AG08395 (cell line): Measurements from ENCODE around the gene SLC41A1.
"Not testable (repeated sequence)": the region's sequence is repeated elsewhere in the genome, so short reads cannot be mapped to it uniquely, and the experiment has no call there.

Source experiments
- DNase-seq: peaks from one replicate; pipeline ENCODE4 v3.0.0; 2012; ENCODE audit warnings: mixed read lengths, low spot score

Gene SLC41A1

GRCh38 chr1:205812878-205813754 is at the start of gene SLC41A1:
SLC41A1 (minus strand) TSS chr1:205813198; CDS start chr1:205810441, 2,757 bp downstream.
- peak; percentile 100 for DNase-seq

DNA sequence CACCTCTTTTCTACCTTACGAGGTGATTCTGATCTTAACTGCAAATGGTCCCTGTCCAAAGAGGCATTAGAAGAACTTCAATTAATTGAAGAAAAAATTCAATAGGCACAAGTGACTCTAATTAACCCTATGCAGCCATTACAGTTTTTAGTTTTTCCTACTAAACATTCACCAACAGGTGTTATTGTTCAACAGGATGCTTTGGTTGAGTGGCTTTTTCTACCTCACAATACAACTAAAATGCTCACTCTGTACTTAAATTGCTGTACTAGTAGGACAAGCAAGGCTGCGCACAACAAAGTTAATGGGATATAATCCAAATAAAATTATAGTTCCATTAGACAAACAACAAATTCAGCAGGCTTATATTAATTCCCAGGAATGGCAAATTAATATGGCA is 48.5 kb upstream of the SLC41A1 start:
- DNase-seq = no peak

GRCh38 chr1:205858141-205858961 is 45.4 kb upstream of the SLC41A1 start:
- DNase-seq = no peak

DNA sequence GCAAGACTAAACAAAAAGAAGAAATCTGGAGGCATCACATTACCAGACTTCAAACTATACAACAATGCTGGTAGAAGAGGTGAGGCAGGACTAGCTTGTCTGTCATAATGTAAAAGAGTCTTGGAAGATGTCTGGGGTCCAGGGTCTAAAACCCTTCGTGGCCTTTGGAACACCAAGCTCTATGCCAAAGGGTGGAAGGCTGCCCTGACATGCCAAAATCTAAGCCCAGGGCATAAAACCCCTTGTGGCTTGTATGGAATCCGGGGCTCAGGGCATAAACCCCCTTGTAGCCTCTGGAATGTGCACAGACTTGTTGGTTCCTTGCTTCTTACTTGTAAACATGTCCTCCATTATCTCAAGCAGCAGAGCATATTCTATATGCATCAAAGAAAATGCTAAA is 44.5 kb upstream of the SLC41A1 start:
- not testable (repeated sequence) for DNase-seq

- DNase-seq = no peak
Measured at GRCh38 chr1:205856433-205856832, 43.4 kb upstream of the SLC41A1 start.

DNA sequence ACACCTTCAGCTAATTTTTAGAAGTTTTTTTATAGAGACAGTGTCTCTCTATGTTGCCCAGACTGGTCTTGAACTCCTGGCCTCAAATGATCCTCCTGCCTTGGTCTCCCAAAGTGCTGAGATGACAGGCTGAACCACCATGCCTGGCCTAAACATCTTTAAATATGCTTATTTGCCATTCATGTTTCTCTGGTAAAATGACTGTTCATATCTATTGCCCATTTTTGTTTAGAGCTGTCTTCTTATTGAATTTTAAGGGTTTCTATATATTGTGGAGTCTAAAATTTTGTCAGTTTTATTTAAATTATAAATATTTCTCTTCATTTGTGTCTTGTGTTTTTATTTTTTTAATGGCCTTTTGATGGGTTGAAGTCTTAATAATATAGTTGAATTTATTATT is 40.0 kb upstream of the SLC41A1 start:
- DNase-seq = no peak

GRCh38 chr1:205851993-205852392 is 39.0 kb upstream of the SLC41A1 start:
- DNase-seq = no peak

GRCh38 chr1:205849619-205850355 is 36.8 kb upstream of the SLC41A1 start, which contains the start of gene PM20D1:
PM20D1 (minus strand) TSS chr1:205850132; CDS start chr1:205850072, 60 bp downstream.
- peak; percentile 87 for DNase-seq

DNA sequence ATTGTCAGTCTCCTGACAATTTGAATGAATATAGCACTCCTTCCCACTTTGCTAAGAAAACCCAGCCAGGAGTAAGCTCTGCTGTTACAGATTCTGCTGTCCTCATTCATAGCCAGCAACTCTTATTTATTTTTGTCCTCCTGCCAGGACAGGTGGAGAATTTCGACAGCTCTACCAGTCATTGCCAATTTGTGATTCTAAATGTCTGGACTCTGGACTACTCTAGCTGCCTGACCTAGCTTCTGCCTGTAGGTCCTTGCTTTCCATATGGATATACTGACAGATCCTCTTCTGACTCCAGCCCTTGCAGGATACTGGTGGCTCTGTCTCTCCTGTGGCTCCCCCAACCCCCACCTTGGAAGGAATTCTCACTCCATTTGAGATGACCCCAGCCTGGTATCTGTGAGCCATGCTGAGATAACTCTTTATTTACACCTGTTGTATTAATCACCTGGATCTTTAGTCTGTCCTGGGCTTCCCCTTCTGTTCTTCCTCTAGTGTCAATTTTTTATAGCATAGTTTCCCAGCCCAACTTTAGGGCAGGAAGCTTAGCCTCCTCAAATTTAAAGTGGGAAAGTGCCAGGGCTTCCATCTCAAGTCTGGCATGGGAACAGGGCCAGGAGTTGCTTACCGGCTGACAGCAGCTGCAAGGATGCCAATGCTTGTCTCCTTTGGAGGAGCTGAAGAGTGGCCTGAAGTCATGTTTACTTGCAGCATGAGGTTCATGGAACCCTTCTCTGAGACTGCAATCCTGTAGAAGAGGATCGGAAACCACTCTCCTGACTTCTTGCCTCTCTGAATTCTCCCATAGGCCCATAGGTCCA is 30.2 kb upstream of the SLC41A1 start:
- DNase-seq = no peak

- DNase-seq = no peak
Measured at GRCh38 chr1:205842229-205842628, 29.2 kb upstream of the SLC41A1 start.

DNA sequence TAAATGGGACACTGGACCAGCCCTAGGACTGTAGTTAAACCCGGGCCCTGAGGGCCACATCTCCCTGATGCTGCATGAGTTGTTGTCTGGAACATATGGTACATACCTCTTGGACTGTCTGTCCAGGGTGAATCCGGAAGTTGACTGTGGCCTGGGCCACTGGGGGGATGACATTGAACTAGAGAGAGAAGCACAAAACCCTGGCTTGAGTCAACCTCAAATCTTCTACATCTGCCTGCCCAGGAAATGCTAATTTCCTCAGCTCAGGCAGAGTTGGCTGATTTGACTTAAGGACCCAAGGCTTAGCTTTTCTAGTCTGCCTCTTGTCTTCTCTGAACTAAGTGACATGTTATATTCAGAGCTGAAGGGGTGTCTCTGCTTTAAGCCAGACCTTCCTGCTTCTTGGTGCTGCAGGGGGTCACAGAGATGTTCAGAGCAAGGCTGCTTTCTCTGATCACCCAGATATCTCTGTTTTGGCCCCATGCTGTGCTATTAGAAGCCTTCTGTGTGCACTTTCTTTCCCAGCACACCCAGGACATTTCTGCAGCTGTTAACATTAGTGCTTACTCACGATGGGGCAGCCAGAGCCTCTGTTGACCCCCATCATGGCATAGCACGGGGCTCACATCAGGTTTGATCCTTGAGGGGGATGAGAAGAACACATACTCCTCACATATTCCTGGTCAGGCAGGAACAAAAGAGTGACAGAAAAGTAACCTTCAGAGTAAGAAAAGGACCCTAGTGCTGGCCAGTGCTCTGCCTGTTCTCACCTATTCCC is 27.3 kb upstream of the SLC41A1 start:
- DNase-seq = no peak

DNA sequence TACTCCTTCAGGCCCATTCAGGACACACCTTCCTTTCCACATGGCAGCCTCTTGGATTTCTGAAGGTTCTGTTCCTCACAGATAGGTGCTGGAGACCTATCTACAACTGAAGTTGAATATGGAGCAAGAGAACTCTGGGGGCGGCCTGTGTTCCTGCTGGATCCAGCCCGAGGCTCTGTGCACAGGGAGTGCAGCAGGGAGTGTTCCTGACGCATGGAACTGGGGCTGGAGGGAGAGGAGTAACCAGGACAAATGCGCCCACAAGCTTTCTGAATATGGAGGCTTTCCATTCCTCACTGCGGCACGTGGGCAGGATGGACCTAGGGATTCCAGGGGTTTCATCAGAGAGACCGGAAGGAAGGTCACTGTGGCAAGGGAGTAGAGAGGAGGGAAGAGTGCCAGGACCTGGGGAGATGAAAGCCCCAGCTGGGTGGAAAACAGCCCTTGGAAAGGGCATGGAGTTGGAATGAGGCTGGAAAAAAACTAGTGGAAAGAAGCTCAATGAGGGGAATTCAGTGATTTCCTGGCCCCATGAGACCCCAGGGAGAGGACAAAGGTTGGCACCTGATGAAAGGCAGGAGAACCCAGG is 24.5 kb upstream of the SLC41A1 start:
- no peak for DNase-seq

DNA sequence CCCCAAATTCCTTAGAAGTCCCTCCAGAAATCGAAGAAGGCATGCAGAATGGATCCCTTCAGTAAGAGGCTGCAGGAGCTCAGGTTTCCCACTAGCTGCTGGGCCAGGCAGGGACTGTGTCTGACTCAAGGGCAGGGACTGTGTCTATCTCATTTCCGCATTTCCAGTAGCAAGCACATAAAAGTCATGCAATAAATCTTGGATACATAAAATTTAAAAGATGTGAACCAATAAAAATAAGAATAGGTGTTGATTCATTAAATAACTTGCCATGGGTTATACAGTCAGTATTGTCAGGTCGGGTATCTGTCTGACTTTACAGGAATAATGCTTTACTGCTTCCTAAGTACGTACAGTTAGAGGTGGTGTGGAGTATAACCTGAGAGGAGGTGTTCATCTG is 21.8 kb upstream of the SLC41A1 start:
- DNase-seq = no peak

DNA sequence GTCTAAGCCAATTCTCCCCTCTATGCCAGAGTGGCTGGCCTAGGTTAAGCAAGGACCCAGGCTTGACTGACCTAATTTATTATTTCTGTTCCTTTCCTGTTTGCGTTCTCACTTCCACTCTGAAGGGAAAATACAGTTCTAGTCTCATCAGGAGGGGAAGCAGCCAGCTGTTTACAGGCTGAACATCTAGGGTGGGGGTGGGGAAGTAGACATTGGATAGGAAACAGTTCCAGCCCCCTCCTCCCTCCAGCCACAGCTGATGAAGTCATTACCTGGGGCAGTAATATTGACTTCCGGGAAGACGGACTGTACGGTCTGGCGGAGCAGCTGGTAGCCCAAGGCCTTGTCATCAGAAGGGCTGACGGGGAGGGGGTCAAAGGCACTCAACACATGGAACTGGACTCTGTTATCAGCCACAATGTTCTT is 19.3 kb upstream of the SLC41A1 start:
- DNase-seq = no peak

DNA sequence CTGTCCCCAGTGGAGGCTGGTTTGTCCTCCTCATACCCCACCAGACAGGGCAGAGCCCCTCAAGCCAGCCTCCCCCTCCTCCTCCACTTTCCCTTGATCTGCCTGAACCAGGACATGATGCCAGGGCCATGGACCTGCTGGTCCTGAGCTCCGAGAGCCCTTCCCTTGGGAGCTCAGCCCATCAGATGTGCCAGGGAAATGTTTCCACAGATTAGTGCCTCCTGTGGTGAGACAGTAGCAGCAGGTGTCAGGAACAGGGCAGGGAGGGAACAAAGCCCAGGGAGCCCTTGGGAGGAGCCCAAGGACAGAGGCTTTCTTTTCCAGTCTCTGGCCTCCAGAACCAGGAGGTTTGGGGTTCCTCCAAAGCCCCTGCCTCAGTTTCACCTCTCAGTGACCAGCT is 14.6 kb upstream of the SLC41A1 start:
- no peak for DNase-seq

DNA sequence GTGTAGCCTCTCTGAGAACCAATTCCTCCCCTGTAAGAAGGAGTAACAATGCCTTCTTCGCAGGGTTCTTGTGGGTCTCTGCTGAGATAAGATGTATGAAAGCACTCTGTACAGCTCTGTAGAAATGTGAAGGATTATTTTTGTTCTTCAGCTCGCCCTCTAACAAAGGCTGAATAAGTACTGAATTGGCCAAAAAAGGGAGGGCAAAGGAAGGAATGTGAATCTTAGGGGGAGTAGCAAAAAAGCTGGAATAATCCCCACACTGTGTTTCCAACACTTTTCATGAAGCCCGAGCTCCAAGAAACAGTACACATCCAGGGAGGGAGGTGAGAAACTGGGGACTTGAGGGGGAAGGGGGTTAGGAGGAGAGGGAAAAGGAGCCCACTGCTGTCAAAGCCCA is 14.0 kb upstream of the SLC41A1 start:
- DNase-seq = no peak

DNA sequence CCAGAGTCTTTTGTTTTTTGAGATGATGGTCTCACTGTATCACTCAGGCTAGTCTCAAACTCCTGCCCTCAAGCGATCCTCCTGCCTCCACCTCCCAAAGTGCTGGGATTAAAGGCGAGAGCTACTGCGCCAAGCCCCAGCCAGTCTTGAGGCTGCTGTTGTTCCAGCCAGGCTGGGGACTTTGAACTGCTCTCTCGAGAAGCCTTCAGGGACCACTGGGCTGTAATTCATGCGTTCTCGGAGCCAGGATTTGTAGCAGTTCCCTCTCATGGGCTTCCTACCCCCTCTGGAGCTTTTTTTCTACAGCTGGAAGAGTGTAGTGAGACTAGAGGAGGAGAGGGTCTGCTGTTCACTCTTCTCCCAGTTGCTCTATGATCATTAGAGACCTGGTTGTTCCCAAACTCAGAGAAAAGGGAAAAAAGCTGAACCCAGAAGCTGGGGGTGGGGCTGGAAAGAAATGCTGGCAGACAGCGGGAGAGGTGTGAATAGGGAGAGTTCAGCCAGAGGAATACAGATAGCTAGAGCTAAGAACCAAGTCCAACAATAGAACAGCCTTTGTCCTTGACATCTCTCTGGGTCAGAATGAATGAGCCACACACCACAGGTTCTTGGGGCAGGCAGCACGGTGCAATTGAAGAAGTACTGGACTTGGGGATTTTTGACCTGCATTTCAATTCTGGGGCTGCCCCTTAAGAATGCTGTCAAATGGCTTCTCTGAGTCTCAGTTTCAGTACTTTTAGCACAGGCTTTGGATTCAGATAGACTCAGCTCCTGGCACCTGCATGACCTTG is 13.2 kb upstream of the SLC41A1 start:
- no peak for DNase-seq

DNA sequence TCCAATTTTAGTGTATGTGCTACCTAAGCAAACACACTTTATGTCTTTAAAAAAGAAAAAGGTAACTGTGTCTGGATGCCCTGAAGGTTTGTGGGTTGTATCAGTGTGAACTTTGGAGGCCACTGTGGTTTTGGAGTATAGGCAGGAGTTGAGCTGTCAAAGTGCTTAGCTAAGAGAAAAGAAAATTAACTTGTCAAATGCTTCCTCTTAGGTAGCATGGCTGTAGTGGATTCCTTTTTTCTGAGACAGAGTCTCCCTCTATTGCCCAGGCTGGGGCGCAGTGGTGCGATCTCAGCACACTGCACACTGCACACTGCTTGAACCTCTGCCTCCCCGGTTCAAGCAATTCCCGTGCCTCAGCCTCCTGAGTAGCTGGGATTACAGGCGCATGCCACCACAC is 11.2 kb upstream of the SLC41A1 start:
- DNase-seq = no peak

DNA sequence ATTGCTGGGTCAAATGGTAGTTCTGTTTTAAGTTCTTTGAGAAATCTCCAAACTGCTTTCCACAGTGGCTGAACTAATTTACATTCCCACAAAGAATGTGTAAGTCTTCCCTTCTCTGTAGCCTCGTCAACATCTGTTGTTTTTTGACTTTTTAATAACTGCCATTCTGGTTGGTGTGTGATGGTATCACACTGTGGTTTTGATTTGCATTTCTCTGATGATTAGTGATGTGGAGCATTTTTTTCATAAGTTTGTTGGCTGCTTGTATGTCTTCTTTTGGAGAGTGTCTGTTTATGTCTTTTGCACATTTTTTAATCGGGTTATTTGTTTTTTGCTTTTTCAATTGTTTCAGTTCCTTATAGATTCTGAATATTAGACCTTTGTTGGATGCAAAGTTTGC is 10.3 kb upstream of the SLC41A1 start:
- DNase-seq = not testable (repeated sequence)
